Activated CD8-positive, alpha-beta memory T cell treated with anti-CD3 and anti-CD28 coated beads for 4 hours (primary cell): ENCODE measurements around the gene MED12L.
A peak's percentile ranks its signal among the peaks of the same experiment; 100 is the strongest.
"Not testable (repeated sequence)": the region's sequence is repeated elsewhere in the genome, so short reads cannot be mapped to it uniquely, and the experiment has no call there.

Experiments
- DNase-seq, 2 donors: peaks; one replicate each; pipeline ENCODE4 v3.0.0-alpha.2; 2020; ENCODE audit warnings: low read depth in 2 of 2

The MED12L gene

DNA sequence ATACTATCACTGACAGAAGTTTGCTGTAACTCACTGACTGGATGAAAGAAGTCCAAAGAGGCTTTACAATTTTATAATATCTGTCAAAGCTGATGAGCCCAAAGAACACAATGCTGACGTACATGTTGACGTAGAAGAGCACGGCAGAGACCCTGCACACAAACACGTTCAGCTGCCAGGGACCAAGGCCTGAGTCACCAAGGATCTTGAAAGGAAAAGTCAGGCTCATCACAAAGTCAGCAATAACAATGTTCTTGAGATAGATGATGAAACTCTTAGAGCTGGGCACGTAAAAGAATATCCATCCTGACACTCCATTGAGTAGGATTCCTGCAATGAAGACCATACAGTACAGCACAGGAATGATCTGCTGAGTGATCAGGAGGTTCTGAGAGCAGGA lies 128.4 kb downstream of the MED12L start:
- no peak for DNase-seq

DNA sequence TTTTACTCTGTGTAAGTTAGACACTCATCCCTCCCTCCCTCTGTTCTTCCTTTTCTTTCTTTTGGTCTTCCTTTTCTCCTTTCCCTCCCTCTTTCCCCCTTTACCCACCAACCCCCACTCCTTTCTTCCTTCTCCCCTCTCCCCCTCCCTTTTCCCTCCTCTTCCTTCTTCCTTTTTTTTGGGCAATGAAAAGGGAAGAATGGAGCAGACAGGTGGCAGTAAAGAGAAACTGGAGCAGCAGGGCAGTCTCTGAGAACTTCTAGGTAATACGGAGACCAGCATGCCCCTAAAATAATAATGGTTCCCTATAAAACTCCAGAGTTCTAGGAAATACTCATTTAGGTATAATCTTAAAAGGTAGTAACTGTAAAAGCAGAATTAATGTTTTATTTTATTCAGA lies 129.0 kb downstream of the MED12L start:
- no peak for DNase-seq

DNA sequence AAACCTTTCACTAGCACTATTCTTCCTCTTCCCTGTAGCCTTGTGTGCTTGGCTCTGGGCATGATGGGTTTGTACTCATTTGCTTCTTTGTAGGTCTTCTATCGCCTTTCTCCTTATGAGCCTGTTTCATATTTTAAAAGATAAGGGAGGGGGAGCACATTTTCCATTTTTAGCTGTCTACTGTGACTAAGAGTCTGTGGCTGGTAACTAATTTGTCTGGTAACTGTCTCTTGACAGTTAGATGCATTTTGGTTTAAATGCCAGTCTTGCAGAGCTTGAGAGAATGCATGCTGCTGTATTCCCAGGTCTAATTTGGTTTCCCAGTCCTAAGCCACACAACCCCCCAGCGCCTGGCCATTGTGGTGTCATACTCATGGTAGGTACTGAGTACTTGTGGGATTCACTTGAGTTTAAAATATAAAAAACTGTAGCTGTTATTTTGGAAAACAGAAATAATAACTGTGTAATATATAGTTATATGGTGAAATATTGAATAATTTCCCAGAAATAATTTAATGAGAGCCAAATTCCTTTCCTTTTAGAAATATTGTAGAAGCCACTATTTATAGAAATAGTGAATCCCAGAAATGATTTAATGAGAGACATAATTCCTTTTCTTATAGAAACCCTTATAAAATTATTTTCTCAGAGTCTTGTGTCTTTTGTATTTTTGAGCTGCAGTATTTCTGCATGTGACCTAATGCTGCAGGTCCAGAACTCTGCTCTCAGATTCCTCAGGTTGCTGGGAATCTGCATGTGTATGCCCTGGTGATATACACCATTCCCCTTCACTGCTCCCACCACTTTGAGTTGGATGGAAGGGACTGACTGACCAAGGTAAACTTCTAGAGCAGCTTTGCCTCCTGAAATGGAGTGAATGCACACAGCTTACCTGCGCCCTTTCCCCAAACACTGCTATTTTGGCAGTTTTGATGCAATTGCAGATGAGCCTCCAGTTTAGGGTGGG lies 131.5 kb downstream of the MED12L start:
- no peak for DNase-seq

DNA sequence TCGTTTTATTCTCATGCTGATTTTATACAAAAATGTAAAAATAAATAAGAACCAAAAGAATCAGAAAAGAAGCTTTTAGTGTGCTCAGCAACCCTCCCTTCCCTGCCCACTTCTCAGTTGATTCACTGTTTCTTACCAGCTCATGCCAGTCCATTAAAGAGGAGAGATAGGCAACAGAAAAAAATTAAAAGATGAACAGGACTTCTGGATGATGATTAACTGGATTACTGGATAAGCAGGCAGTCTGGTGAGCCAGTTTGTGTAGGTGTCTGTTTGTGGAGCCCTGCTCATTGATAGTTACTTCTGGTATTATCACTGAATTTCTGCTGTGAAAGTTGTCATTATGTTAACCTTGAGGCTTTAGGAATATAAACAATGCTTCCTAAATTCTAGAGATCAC lies 132.7 kb downstream of the MED12L start:
- DNase-seq = no peak

DNA sequence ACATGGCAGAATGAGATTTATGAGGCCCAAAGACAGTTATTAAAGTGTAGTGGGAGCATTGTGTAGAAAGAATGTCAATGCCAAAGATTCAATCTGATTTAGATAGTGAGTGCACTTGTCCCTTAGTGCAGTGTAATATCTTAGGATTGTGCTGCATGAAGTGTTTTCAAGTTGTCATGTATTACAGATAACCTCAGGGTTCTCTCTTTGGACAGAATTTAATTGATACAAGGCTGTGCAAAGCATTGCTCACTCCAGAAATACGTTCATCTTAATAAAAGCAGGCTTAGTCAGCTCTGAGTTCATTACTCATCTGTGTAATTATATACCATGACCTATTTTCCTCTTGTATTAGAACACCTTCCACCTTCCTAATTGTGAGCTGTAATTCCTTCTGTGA lies 133.6 kb downstream of the MED12L start:
- no peak for DNase-seq

DNA sequence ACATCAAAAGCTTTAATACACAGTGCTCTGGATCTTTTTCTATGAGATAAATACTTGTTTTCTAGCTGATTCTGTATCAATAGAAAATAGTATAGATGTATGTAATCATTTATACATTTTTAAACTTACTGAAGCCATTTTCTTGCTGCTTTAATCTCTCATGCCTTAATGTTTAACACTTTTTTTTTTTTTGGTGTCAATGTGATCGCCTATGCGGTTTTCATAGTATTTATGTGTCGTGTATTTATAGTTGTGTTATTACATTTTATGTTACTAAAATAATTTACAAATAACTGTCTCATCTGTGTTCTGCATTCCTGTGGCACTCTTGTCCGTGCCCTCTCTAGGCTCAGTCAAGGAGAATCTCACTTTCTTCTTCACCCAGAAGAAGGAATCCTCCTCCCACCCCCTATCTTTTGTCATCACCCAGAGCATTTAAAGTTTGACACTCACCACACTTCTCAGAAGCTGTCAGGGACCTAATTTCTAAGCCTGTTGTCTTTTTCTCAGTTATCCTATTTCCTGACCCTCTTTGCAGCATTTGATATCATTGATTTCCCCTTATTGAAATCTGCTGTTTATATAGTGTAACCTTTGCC lies 138.9 kb downstream of the MED12L start:
- DNase-seq = no peak

DNA sequence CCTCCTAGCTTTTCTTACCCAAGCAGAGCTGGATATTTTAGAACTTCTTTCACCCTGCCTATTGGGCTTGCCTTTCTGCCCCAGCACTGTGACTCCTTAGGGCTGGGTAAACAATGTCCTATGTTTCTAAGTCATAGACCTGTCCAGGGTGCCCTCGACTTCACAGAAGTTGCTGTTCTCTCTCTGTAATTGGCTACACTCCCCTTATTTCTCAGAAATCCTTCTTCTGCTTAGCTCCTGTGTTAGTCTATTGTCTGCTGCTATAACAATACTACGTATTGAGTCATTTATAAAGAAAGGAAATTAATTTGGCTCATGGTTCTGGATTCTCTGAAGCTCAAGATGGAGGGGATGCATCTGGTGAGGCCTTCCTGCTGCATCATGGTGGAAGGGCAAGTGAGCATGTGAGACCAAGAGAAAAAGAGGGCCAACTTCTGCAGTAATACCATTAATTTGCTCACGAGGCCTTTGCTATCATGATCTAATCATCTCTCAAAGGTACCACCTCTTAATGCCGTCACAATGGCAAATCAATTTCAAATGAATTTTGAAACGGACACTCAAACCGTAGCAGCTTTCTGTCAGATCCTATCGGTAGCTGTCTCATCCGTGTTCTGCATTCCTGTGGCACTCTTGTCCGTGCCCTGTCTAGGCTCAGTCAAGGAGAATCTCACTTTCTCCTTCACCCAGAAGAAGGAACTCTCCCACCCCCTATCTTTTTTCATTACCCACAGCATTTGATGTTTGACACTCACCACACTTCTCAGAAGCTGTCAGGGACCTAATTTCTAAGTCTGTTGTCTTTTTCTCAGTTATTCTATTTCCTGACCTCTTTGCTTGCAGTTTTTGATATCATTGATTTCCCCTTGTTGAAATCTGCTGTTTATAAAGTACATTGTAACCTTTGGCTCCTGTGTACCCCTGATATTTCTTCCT lies 139.8 kb downstream of the MED12L start:
- no peak for DNase-seq

DNA sequence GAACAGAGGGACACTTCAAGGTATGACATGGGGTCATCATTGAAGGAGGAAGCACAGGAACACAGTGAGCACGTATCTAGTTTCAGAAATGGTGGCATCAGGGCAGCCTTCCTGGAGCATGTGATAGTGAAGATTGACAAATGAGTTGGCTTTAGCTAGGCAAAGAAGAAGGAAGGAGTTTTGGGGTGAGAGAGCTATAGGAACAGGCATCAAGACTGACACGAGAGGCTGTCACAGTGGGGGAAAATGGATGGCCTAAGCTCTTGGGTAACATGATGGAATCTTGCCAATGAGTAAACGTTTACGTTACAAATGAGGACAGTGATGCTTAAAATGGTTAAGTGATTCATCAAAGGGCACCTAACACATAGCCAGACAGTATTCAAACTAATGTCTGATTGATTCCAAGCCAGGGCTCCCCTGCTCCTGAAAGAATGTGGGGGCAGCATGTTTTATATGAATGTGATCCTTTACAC lies 140.7 kb downstream of the MED12L start:
- DNase-seq = no peak

DNA sequence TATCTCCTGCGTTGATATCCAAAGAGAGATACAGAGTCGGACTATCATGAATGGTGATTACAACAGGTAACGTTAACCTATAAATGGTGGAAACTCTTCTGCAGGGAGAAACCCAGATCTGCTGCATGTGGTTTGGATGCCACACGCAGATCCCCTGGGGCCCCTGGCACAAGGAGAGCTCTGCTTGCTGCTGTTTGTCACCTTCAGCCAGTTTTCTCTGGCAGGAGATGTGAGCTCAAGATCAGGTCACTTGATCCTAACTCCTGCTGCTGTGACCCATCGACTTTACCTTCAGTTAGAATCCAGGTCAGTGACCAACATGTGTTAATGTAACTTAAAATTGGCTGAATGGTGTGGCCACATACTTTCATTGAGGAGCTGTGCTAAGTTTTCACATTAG lies 141.4 kb downstream of the MED12L start:
- no peak for DNase-seq

DNA sequence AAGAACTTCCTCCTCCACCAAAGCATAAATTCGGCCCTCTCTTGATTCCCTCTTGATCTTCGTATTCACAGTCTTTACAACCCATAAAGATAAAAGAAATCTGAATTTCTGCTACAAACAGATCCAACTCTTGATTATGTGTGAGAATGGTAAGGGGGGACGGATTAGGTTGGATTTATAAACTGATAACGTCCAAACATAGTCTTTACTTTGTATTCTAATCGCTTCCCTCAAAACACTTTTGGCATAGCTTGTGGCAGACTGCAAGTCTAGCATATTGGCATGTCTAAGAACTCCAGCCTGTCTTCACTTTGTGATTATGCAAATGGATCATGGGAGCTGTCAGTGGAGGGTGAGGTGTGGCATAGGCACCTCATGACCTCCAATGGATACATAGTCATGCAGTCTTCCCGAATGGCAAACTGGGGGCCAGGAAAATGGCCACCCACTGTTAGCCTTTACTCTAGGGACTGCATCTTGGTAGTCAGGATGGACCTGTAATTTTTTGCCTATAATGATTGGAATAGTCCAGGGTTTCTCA lies 141.9 kb downstream of the MED12L start:
- DNase-seq = no peak

DNA sequence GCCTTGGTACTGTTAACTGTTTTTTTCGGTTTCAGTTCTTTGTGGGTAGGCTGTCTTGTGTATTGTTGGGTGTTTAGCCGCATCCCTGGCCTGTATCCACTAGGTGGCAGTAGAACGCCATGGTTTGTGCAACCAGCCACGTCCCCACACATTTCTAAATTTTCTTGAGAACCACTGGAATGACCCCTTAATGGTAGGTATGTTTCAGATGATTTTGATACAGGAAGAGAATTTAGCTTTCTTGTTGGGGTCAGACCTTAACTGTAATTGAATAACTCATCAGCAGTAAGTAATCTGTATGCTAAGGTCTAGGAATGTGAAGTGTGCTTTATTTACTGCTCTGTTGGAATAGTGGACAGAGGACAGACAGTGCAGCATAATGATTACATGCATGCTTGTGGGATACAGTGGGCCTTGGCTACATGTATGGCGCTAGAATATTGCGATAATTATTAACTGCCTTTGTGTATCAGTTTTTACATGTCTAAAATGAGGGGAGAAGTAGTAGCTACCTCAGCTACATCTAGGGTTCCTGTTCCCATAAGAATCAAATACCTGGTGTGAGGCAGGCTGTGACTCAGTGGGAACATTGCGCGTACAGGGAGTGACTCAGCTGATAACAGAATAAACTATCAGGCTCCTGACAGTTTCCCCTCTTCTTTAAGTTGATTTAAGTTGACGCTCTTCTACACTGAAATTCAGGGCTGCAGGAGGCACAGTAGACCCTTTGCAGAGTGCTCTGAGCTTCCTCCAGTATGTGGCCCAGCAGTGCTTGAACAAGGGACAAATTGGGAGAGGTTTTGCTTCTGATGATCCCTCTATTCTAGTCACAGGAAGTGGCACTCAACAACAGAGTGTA lies 142.6 kb downstream of the MED12L start:
- peak; percentile 59 to 66 for DNase-seq

DNA sequence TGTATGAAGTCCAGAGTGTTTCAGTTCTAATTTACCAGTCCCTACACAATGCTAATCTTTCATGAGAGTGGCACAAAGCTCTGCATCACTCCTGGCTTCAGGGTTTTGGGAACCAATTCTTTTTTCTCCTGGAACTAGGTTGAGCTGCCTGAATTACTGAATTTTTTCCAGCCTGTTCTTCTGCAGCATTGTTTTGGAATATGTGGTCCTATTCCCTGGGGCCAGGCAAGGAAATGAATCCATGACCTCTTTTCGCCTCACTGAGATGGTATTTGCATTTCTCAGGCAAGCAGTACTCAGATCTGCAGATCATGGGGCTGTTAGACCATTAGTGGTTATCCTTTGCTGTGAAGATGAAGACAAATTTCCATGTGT lies 143.2 kb downstream of the MED12L start:
- no peak for DNase-seq

DNA sequence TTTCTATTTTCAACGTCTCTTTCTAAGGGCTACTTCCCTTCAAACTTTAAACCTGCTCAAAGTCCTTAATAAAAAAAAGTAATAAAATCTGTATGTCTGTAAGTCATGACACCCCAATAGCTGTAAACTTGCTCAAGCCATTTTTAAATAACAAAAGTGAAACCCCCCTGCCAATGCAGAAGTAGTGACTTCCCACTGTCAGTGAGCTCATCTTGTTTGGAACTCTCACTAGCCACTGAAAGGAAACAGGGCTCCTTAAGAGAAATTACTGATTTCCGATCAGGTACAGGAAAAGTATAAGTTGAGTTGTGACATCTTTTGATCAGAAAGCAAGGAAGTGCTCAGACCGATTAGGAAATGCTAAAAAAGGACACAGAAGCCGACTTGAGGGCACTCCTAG lies 145.2 kb downstream of the MED12L start:
- DNase-seq = no peak

DNA sequence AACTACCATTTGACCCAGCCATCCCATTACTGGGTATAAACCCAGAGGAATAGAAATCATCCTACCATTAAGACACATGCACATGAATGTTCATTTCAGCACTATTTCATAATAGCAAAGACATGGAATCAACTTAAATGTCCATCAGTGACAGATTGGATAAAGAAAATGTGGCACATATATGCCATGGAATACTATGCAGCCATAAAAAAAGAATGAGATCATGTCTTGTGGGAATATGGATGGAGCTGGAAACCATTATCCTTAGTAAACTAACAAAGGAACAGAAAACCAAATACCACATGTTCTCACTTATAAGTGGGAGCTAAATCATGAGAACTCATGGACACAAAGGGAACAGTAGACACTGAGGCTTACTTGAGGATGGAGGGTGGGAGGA lies 146.9 kb downstream of the MED12L start:
- not testable (repeated sequence) for DNase-seq

DNA sequence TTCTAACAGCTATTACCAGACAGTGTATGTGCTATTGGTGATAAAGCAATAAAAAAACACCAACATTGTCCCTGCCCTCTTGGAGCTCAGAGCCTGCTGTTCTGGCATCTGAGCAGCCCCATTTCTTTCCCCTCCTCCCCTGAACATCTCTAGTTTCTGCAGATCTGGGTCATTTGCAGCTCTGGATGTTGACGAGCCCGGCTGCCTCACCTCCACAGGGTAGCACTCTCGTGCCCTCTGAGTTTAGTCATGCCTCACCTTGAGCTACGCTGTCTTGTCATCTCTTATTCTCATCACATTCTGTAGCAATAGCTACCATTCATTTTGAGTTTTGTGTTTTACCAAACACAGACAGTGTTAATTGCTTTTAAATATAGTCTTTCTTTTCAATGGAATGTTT lies 147.5 kb downstream of the MED12L start:
- DNase-seq = no peak

DNA sequence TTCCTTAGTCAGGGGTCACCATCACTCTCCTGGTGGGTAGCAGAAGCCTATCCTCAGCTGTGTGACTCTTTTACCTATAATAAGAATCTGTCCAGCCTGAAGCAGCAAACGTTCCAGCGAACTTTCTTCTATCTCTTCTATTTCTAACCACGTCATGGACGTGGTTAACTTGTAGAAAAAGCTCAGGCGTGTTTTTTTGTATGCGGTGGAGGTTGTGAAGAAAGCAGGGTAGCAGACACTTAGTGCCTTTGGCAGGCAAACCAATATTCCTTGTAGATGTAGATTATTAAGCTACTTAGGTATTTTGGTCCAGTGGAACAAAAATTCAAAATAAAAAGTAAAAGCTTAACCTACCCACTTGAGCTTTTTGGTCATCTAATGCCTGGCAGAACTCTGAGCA lies 149.4 kb downstream of the MED12L start:
- no peak for DNase-seq

DNA sequence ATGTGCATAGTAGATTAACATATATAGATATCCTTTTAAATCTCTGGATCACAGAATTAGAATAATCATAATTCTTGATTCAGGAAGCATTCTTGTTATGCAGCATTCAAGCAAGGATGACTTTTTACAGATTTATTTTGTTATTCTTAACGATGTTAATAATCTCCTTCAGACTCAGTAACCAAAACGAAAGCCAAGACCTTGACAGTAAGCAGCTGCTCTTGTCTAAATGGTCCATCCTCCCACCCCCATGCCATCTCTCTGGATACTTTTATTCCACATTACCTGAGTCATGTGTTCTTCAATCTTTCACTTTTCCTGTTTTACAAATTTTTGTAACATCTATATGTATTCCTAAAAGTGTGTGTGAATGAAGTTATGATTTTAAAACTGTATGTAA lies 150.9 kb downstream of the MED12L start:
- DNase-seq = no peak

DNA sequence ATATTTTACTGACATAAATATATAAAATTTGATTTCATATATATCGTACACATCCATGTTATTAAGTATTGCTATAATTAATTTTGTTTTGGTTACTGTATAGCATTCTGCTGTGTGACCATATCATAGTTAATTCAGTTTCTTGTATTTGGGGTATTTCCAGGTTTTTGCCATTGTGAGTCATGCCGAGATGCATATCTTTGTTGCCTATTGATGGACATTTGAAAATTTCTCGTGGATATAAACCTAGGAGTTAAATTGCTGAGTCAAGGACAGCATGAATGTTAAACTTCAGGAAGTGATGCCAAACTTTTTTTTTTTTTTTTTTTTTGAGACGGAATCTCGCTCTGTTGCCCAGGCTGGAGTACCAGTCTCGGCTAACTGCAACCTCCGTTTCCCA lies 151.3 kb downstream of the MED12L start:
- no peak for DNase-seq

DNA sequence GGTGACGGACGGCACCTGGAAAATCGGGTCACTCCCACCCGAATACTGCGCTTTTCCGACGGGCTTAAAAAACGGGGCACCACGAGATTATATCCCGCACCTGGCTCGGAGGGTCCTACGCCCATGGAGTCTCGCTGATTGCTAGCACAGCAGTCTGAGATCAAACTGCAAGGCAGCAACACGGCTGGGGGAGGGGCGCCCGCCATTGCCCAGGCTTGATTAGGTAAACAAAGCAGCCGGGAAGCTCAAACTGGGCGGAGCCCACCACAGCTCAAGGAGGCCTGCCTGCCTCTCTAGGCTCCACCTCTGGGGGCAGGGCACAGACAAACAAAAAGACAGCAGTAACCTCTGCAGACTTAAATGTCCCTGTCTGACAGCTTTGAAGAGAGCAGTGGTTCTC lies 156.5 kb downstream of the MED12L start:
- DNase-seq = not testable (repeated sequence)

DNA sequence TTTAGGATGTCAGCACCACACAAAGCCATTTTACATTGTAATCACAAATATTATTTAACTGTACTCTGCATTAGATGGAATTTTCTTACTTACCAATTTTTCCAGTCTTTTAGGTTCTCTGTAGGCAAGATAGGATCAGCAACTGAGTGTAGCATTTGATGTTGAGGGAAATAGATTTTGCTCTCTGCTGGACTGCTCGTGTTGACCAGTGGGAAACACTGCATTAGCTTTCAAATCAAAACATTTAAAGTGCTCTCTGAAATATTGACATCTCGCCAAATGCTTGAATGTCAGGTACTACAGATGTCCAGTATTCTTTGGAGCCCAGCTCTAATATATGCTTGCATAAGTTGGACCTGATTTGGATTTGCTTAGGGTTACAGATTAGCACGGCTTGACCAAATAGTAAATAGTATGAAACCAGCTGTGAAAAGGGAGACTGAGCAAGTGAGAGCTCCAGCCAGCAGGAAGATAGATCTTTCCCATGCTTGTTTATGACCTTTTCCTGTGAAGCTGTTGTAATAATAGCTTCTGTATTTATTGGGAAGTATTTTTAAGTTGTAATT lies 163.4 kb downstream of the MED12L start:
- DNase-seq = no peak

DNA sequence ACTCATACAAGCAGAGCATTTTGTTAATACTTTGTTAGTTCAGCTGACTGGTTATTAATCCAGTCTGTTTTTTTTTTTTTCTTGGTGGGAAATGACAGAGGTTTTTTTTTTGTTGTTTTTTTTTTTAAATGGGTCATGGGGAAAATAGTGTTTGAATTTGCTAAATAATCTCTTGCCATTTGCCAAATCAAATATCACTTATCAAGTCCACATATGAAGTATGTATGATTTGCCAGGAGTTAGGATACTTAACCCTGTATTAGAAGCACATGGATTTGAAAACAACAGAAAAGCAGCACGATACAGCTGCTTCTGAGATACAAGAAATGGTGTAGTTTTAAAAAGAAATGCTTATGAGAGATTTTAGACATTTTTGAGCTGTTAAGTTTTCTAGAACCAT lies 171.3 kb downstream of the MED12L start:
- no peak for DNase-seq
